Central memory CD8-positive, alpha-beta T cell (primary cell): ENCODE data around the gene HOXB3.

Experiments used
- ATAC-seq: fragments of 150-1000 bp; cut with Tn5 transposase; replicated peaks from 2 replicates; pipeline ENCODE4 v1.10.0; 2022; ENCODE audit warnings: mild to moderate bottlenecking, moderate FRiP score, moderate number of reproducible peaks; ENCODE audit not compliant: poor library complexity, severe bottlenecking; ENCODE audit errors: extremely low read depth
- DNase-seq, 2 donors: peaks; one replicate each; pipeline ENCODE4 v3.0.0; 2021; ENCODE audit warnings: low spot score in 2 of 2
- H3K27ac Mint-ChIP-seq: one replicate; pipeline ENCODE4 v1.8.0; 2022; ENCODE audit warnings: low read depth, mild to moderate bottlenecking, moderate library complexity, mixed read lengths
- H3K27me3 Mint-ChIP-seq: one replicate; pipeline ENCODE4 v1.8.0; 2022; ENCODE audit warnings: mixed read lengths
- H3K36me3 Mint-ChIP-seq: one replicate; pipeline ENCODE4 v1.8.0; 2022; ENCODE audit warnings: mild to moderate bottlenecking, moderate library complexity, mixed read lengths; ENCODE audit not compliant: insufficient read depth
- H3K4me1 Mint-ChIP-seq: one replicate; pipeline ENCODE4 v1.8.0; 2022; ENCODE audit warnings: mixed read lengths
- H3K4me3 Mint-ChIP-seq: one replicate; pipeline ENCODE4 v1.8.0; 2022; ENCODE audit warnings: mild to moderate bottlenecking, moderate library complexity, mixed read lengths
- H3K9me3 Mint-ChIP-seq: one replicate; pipeline ENCODE4 v1.8.0; 2022; ENCODE audit warnings: mixed read lengths

The HOXB3 gene

GRCh38 chr17:48589831-48590606 is at the start of gene HOXB3:
Gene HOXB3, minus strand, starts transcription at chr17:48590241. Its CDS starts 37,767 bp downstream, at chr17:48552474.
- Mint-ChIP-seq H3K9me3 (no peaks in the 10 kb centered on the region), H3K27me3 (peaks cover 91% of the 10 kb centered on the region), H3K4me3 (no peak within 1 kb of the TSS), H3K4me1 (peaks cover 33% of the 10 kb centered on the region), H3K27ac (no peak within 1 kb of the TSS), H3K36me3 (peaks cover 19% of the 10 kb centered on the region)
- DNase-seq = no peak
- ATAC-seq = no peak

- Mint-ChIP-seq H3K4me3 (no peak overlapping the region), H3K9me3 (no peaks in the 10 kb centered on the region), H3K4me1 (peaks cover 15% of the 10 kb centered on the region), H3K36me3 (peaks cover 4% of the 10 kb centered on the region), H3K27ac (no peak overlapping the region), H3K27me3 (peaks cover 84% of the 10 kb centered on the region)
- DNase-seq (no peak), ATAC-seq (no peak)
Measured at GRCh38 chr17:48639136-48639535, 49.1 kb upstream of the HOXB3 start.

GRCh38 chr17:48637323-48638260 is 47.6 kb upstream of the HOXB3 start:
- peaks cover 15% of the 10 kb centered on the region for H3K4me1 Mint-ChIP-seq
- ATAC-seq = no peak
- no peak overlapping the region for H3K27ac Mint-ChIP-seq
- no peak for DNase-seq
- peaks cover 79% of the 10 kb centered on the region for H3K27me3 Mint-ChIP-seq
- peaks cover 4% of the 10 kb centered on the region for H3K36me3 Mint-ChIP-seq
- H3K9me3 Mint-ChIP-seq = no peaks in the 10 kb centered on the region
- no peak overlapping the region for H3K4me3 Mint-ChIP-seq

- Mint-ChIP-seq H3K9me3 (no peaks in the 10 kb centered on the region), H3K4me3 (peak overlapping the region; percentile 44), H3K27ac (no peak overlapping the region), H3K4me1 (peaks cover 9% of the 10 kb centered on the region), H3K27me3 (peaks cover 79% of the 10 kb centered on the region), H3K36me3 (peaks cover 4% of the 10 kb centered on the region)
- peak; percentile 75 for ATAC-seq
- DNase-seq = peak in 1 of 2 donors; percentile 55
Measured at GRCh38 chr17:48636177-48637018, 46.4 kb upstream of the HOXB3 start.

GRCh38 chr17:48634493-48635208 is 44.6 kb upstream of the HOXB3 start:
- H3K27ac Mint-ChIP-seq = no peak overlapping the region
- ATAC-seq (no peak), DNase-seq (no peak)
- H3K27me3 Mint-ChIP-seq = peaks cover 79% of the 10 kb centered on the region
- peaks cover 4% of the 10 kb centered on the region for H3K36me3 Mint-ChIP-seq
- H3K4me1 Mint-ChIP-seq = peaks cover 6% of the 10 kb centered on the region
- H3K4me3 Mint-ChIP-seq = peak overlapping the region; percentile 54
- H3K9me3 Mint-ChIP-seq = no peaks in the 10 kb centered on the region

GRCh38 chr17:48633266-48633677 is 43.2 kb upstream of the HOXB3 start:
- peaks cover 6% of the 10 kb centered on the region for H3K4me1 Mint-ChIP-seq
- peak overlapping the region; percentile 16 for H3K4me3 Mint-ChIP-seq
- peaks cover 4% of the 10 kb centered on the region for H3K36me3 Mint-ChIP-seq
- no peak overlapping the region for H3K27ac Mint-ChIP-seq
- DNase-seq (no peak), ATAC-seq (no peak)
- peaks cover 88% of the 10 kb centered on the region for H3K27me3 Mint-ChIP-seq
- no peaks in the 10 kb centered on the region for H3K9me3 Mint-ChIP-seq

GRCh38 chr17:48632579-48633265 is 42.7 kb upstream of the HOXB3 start:
- Mint-ChIP-seq H3K4me1 (peaks cover 6% of the 10 kb centered on the region), H3K27me3 (peaks cover 91% of the 10 kb centered on the region), H3K27ac (no peak overlapping the region), H3K9me3 (no peaks in the 10 kb centered on the region), H3K36me3 (peaks cover 4% of the 10 kb centered on the region), H3K4me3 (peak overlapping the region; percentile 16)
- DNase-seq (no peak), ATAC-seq (no peak)

- ATAC-seq = no peak
- H3K4me1 Mint-ChIP-seq = peaks cover 6% of the 10 kb centered on the region
- peaks cover 91% of the 10 kb centered on the region for H3K27me3 Mint-ChIP-seq
- H3K27ac Mint-ChIP-seq = no peak overlapping the region
- H3K36me3 Mint-ChIP-seq = peaks cover 4% of the 10 kb centered on the region
- no peaks in the 10 kb centered on the region for H3K9me3 Mint-ChIP-seq
- H3K4me3 Mint-ChIP-seq = no peak overlapping the region
- DNase-seq = no peak
Measured at GRCh38 chr17:48631693-48632578, 41.9 kb upstream of the HOXB3 start.

- no peak overlapping the region for H3K27ac Mint-ChIP-seq
- ATAC-seq (no peak), DNase-seq (no peak)
- no peak overlapping the region for H3K4me3 Mint-ChIP-seq
- peaks cover 3% of the 10 kb centered on the region for H3K36me3 Mint-ChIP-seq
- H3K9me3 Mint-ChIP-seq = no peaks in the 10 kb centered on the region
- H3K4me1 Mint-ChIP-seq = peaks cover 10% of the 10 kb centered on the region
- peaks cover 91% of the 10 kb centered on the region for H3K27me3 Mint-ChIP-seq
Measured at GRCh38 chr17:48630925-48631692, 41.1 kb upstream of the HOXB3 start.
